ENCODE measurements around the gene FLNA.

Gene FLNA

DNA sequence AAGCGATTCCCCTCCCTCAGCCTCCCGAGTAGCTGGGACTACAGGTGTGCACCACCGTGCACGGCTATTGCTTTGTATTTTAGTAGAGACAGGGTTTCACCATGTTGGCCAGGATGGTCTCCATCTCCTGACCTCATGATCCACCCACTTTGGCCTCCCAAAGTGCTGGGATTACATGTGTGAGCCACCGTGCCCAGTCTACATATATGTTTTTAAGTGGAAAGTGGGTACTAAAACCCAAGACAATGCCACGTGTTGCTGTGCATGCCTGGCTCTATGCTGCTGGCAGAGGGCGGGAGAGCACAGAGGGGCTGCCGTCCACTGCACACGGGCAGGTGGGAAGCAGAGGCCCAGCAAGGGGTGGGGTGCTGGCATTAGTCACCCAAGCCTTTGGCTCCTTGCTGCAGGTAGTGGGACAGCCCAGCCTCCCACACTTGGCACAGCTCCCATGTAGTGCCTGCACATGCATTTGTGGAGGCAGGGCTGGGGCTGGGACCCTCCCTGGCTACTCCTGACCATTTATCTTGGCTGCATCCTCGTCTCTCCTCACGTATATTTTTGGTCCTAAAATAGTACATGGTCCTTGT is 8.1 kb upstream of the FLNA start:
- no peak overlapping the region for H3K4me3 ChIP-seq (ENCODE audit: low read depth, low read length)
- no peak for TF ChIP-seq CTCF (IDR thresholded peaks at IDR 0.05; ENCODE audit: borderline replicate concordance, insufficient read depth, low read depth, low read length)

GRCh38 chrX:154381271-154381670 is 6.8 kb upstream of the FLNA start:
- TF ChIP-seq CTCF (IDR thresholded peaks at IDR 0.05; ENCODE audit: borderline replicate concordance, insufficient read depth, low read depth, low read length): no peak
- H3K4me3 ChIP-seq (ENCODE audit: low read depth, low read length): no peak overlapping the region

DNA sequence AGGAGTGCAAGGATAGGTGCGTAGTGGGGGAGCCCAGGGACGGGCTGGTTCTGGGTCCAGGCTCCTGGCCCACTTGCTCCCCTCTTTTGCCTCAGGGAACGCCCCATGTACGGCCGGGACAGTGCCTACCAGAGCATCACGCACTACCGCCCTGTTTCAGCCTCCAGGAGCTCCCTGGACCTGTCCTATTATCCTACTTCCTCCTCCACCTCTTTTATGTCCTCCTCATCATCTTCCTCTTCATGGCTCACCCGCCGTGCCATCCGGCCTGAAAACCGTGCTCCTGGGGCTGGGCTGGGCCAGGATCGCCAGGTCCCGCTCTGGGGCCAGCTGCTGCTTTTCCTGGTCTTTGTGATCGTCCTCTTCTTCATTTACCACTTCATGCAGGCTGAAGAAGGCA is 6.4 kb upstream of the FLNA start:
- no peak overlapping the region for H3K4me3 ChIP-seq (ENCODE audit: low read depth, low read length)
- TF ChIP-seq CTCF (IDR thresholded peaks at IDR 0.05; ENCODE audit: borderline replicate concordance, insufficient read depth, low read depth, low read length): no peak

- H3K4me3 ChIP-seq (ENCODE audit: low read depth, low read length): peak overlapping the region; percentile 82
- no peak for TF ChIP-seq CTCF (IDR thresholded peaks at IDR 0.05; ENCODE audit: borderline replicate concordance, insufficient read depth, low read depth, low read length)
Observed at GRCh38 chrX:154380153-154380552, 5.7 kb upstream of the FLNA start.

DNA sequence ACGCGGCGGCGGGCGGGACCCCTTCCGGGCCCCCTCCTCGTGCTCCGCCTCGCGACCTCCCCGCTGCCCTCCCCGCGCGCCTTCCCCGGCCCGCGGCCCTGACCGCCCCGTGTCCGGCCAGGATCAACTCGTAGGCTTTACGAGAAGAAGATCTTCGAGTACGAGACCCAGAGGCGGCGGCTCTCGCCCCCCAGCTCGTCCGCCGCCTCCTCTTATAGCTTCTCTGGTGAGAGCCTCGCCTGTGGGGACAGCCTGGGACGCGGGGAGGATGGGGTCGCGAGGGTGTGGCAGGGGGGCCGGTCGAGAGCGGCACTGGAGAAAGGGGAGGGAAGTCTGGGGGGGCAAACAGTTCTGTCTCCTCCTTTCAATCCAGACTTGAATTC is 5.1 kb upstream of the FLNA start:
- no peak for TF ChIP-seq CTCF (IDR thresholded peaks at IDR 0.05; ENCODE audit: borderline replicate concordance, insufficient read depth, low read depth, low read length)
- H3K4me3 ChIP-seq (ENCODE audit: low read depth, low read length): peak overlapping the region; percentile 82

GRCh38 chrX:154378799-154379568 is 4.5 kb upstream of the FLNA start, which contains the start of gene EMD:
Gene EMD (plus strand): TSS chrX:154379295. CDS start chrX:154379485, 190 bp downstream.
- peak within 1 kb of the TSS; percentile 82 for H3K4me3 ChIP-seq (ENCODE audit: low read depth, low read length)
- TF ChIP-seq CTCF (IDR thresholded peaks at IDR 0.05; ENCODE audit: borderline replicate concordance, insufficient read depth, low read depth, low read length): no peak

Data from GM12875 (cell line).